DOHH2 (cell line): ENCODE results near the gene MLLT10.
"Not testable (repeated sequence)": the region's sequence is repeated elsewhere in the genome, so short reads cannot be mapped to it uniquely, and the experiment has no call there.

Experiments
- H3F3A ChIP-seq: fragments of 200-600 bp; sonication (generic), shearing (Covaris generic); 2 replicates; pipeline ENCODE4 v1.6.0; 2016; ENCODE audit warnings: antibody characterized with exemption, mild to moderate bottlenecking; ENCODE audit not compliant: control insufficient read depth, insufficient read depth
- H3K27ac ChIP-seq: fragments of 200-600 bp; sonication (generic); 2 replicates; pipeline ENCODE4 v1.5.1; 2014; ENCODE audit warnings: low read depth, mild to moderate bottlenecking, low read length, moderate library complexity
- H3K27me3 ChIP-seq: fragments of 200-600 bp; sonication (generic); 2 replicates; pipeline ENCODE4 v1.6.1; 2014; ENCODE audit warnings: mild to moderate bottlenecking, low read length, mixed read lengths; ENCODE audit not compliant: control insufficient read depth
- H3K36me3 ChIP-seq: fragments of 200-600 bp; sonication (generic); 2 replicates; pipeline ENCODE4 v1.6.1; 2014; ENCODE audit warnings: mild to moderate bottlenecking, low read length, moderate library complexity, mixed read lengths; ENCODE audit not compliant: control insufficient read depth
- H3K4me1 ChIP-seq: fragments of 200-600 bp; sonication (generic); 2 replicates; pipeline ENCODE4 v1.6.1; 2014; ENCODE audit warnings: mild to moderate bottlenecking, low read length, mixed read lengths; ENCODE audit not compliant: control insufficient read depth
- H3K4me2 ChIP-seq: fragments of 200-600 bp; sonication (generic); 2 replicates; pipeline ENCODE4 v1.6.0; 2014; ENCODE audit warnings: mild to moderate bottlenecking, low read length, moderate library complexity
- H3K4me3 ChIP-seq: fragments of 200-600 bp; sonication (generic); 2 replicates; pipeline ENCODE4 v1.5.1; 2014; ENCODE audit warnings: mild to moderate bottlenecking, low read length, mixed read lengths
- H3K79me2 ChIP-seq: fragments of 200-600 bp; sonication (generic); 2 replicates; pipeline ENCODE4 v1.6.1; 2014; ENCODE audit warnings: mild to moderate bottlenecking, low read length, mixed read lengths; ENCODE audit not compliant: control insufficient read depth
- H3K9me2 ChIP-seq: fragments of 200-600 bp; sonication (generic); replicated peaks from 2 replicates; pipeline ENCODE4 v1.6.1; 2014; ENCODE audit warnings: mild to moderate bottlenecking, low read length, mixed read lengths; ENCODE audit not compliant: control insufficient read depth
- H3K9me3 ChIP-seq: fragments of 200-600 bp; sonication (generic); 2 replicates; pipeline ENCODE4 v1.6.1; 2014; ENCODE audit warnings: antibody characterized with exemption, low read length, mixed read lengths; ENCODE audit not compliant: control insufficient read depth, insufficient read depth
- H4K20me1 ChIP-seq: fragments of 200-600 bp; sonication (generic); 2 replicates; pipeline ENCODE4 v1.6.0; 2014; ENCODE audit warnings: low read depth, mild to moderate bottlenecking, antibody characterized with exemption, low read length, moderate library complexity; ENCODE audit not compliant: control insufficient read depth, insufficient read depth
- EZH2phosphoT487 ChIP-seq: fragments of 200-600 bp; sonication (generic); IDR thresholded peaks from 2 replicates; pipeline ENCODE4 v1.6.1; 2017; ENCODE audit warnings: borderline replicate concordance, mild to moderate bottlenecking, antibody characterized with exemption, low read length, moderate library complexity, mixed read lengths
- TF ChIP-seq, protein P1 (sequence below): fragments of 200-600 bp; sonication (generic); IDR thresholded peaks from one replicate; pipeline ENCODE4 v1.5.1; 2014; ENCODE audit warnings: antibody characterized with exemption, mild to moderate bottlenecking, low read depth, low read length; ENCODE audit not compliant: poor library complexity, severe bottlenecking

MLLT10 gene

DNA sequence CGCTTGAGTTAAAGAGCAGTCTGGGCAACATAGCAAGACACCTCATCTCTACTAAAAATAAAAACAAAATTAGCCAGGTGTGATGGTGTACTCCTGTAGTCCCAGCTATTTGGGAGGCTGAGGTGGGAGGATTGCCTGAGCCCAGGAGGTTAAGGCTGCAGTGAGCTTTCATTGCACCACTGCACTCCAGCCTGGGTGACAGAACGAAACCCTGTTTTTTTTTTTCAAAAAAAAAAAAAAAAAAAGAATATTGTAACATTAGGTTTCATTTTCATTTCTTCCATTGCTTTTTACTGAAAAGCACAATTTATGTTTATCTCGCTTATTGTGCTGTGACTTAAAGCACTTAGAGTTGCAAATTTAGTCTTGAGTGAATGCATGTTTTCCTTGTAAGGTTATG lies 80.0 kb downstream of the MLLT10 start:
- Histone ChIP-seq H3K4me1 (no peaks in the 10 kb centered on the region), H3K27me3 (no peaks in the 10 kb centered on the region), H4K20me1 (no peaks in the 10 kb centered on the region; the same call in 1 of the 2 replicates), H3K27ac (no peak overlapping the region), H3F3A (no peaks in the 10 kb centered on the region), H3K36me3 (peaks cover 36% of the 10 kb centered on the region), H3K9me2 (no peaks in the 10 kb centered on the region), H3K79me2 (peaks cover 20% of the 10 kb centered on the region), H3K4me2 (no peak overlapping the region), H3K9me3 (no peaks in the 10 kb centered on the region), H3K4me3 (no peak overlapping the region)
- no peak for TF ChIP-seq EZH2phosphoT487
- TF ChIP-seq, protein P1, sequence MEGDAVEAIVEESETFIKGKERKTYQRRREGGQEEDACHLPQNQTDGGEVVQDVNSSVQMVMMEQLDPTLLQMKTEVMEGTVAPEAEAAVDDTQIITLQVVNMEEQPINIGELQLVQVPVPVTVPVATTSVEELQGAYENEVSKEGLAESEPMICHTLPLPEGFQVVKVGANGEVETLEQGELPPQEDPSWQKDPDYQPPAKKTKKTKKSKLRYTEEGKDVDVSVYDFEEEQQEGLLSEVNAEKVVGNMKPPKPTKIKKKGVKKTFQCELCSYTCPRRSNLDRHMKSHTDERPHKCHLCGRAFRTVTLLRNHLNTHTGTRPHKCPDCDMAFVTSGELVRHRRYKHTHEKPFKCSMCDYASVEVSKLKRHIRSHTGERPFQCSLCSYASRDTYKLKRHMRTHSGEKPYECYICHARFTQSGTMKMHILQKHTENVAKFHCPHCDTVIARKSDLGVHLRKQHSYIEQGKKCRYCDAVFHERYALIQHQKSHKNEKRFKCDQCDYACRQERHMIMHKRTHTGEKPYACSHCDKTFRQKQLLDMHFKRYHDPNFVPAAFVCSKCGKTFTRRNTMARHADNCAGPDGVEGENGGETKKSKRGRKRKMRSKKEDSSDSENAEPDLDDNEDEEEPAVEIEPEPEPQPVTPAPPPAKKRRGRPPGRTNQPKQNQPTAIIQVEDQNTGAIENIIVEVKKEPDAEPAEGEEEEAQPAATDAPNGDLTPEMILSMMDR, result no peak

DNA sequence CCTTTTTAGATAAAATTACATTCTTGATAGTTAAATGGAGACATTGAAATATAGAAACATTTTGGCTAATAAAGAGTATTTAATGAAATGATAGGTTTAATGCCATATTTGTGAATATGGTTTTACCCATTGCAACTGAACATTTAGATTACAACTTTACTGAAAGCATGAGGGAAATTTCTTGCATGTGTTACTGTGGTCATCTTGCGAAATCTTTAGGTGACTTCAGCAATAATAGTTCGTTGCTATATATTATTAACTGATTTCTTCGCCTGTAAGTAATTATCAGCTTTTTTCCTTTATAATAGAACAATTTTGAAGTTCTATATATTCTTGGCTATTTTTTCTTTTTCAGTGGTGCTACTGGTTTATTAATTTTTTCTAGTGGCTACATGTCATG lies 83.2 kb downstream of the MLLT10 start:
- no peak for TF ChIP-seq EZH2phosphoT487
- TF ChIP-seq, protein P1, result no peak
- H3K27me3 ChIP-seq, result no peaks in the 10 kb centered on the region

DNA sequence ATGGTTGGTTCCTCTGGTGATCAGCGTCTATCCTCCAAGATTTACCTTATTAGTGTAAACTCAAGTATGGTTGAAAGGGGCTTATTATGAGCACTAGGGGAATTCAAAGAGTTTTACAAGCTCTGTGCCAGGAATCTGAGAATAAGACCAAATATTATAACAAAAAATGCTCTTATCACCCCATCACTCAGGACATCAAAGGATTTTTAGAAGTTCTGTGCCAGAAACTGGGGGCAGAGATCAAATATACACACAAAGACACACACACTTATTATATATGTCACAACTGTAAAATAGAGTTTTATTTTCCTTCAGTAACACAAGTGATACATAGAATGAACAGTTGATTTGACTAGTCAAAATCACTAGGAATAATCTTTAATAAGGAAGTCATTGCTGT lies 89.3 kb downstream of the MLLT10 start:
- Histone ChIP-seq H3K4me1 (no peaks in the 10 kb centered on the region), H3K27ac (no peak overlapping the region), H3K9me3 (no peaks in the 10 kb centered on the region), H3K79me2 (peaks cover 2% of the 10 kb centered on the region; the same call in 1 of the 2 replicates), H3K27me3 (no peaks in the 10 kb centered on the region), H4K20me1 (no peaks in the 10 kb centered on the region; the same call in 1 of the 2 replicates), H3K9me2 (no peaks in the 10 kb centered on the region), H3K4me3 (no peak overlapping the region), H3K4me2 (no peak overlapping the region), H3K36me3 (peaks cover 53% of the 10 kb centered on the region), H3F3A (no peaks in the 10 kb centered on the region)
- TF ChIP-seq, protein P1, result no peak
- TF ChIP-seq EZH2phosphoT487, result no peak

More for the DNA sequence above, 83.2 kb downstream of the MLLT10 start:
- peaks cover 26% of the 10 kb centered on the region for H3K36me3 ChIP-seq
- no peak overlapping the region for H3K27ac ChIP-seq
- no peaks in the 10 kb centered on the region for H3K9me3 ChIP-seq
- no peaks in the 10 kb centered on the region for H3K9me2 ChIP-seq
- H3F3A ChIP-seq, result no peaks in the 10 kb centered on the region
- H3K79me2 ChIP-seq, result no peaks in the 10 kb centered on the region
- H3K4me1 ChIP-seq, result no peaks in the 10 kb centered on the region
- no peak overlapping the region for H3K4me2 ChIP-seq
- no peaks in the 10 kb centered on the region for H4K20me1 ChIP-seq
- H3K4me3 ChIP-seq, result no peak overlapping the region

DNA sequence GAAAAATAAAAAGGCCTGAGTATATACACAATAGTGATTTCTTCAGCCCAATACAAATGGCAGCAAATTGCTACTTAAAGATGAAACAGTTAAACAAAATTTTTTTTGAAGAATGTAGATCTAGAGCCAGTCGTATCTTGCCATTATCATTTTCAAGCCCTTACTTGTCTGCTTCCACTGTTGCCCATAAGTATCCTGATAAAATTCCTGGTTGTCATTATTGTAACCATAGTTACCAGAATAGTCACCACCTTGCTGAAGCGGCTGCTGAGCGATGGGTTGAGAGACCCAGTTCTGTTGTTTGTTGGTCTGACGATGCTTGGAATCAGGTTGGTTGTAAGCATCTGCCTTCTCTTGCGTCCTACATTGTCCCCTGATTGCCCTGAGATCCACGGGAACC lies 90.4 kb downstream of the MLLT10 start:
- H3F3A ChIP-seq, H3K9me2 ChIP-seq, H3K27me3 ChIP-seq, H3K4me3 ChIP-seq, H3K27ac ChIP-seq, H3K4me2 ChIP-seq, H4K20me1 ChIP-seq, H3K79me2 ChIP-seq, H3K9me3 ChIP-seq, H3K4me1 ChIP-seq: not testable (repeated sequence)
- peaks cover 56% of the 10 kb centered on the region for H3K36me3 ChIP-seq
